NOMO-1 treated with dmso at 0.1 percent for 144 hours (cell line): ENCODE results near the gene OR1D5.
"Not testable (repeated sequence)": the region's sequence is repeated elsewhere in the genome, so short reads cannot be mapped to it uniquely, and the experiment has no call there.

ENCODE experiments used
- DNase-seq: peaks from one replicate; lab custom pipeline; 2025; ENCODE audit not compliant: unreplicated experiment; lab: John Stamatoyannopoulos, UW

OR1D5 gene

GRCh38 chr17:3032258-3033247, 30.9 kb downstream of the OR1D5 start:
- no peak for DNase-seq

- DNase-seq = not testable (repeated sequence)
These were observed 32.4 kb downstream of the OR1D5 start for GRCh38 chr17:3030852-3031470.

- no peak for DNase-seq
These were observed 33.3 kb downstream of the OR1D5 start for GRCh38 chr17:3030096-3030495.

GRCh38 chr17:3029213-3029913, 34.0 kb downstream of the OR1D5 start:
- no peak for DNase-seq

- DNase-seq = no peak
These were observed 35.4 kb downstream of the OR1D5 start for GRCh38 chr17:3027786-3028532.

- no peak for DNase-seq
These were observed 36.3 kb downstream of the OR1D5 start for GRCh38 chr17:3026856-3027751.

GRCh38 chr17:3026125-3026855, 37.1 kb downstream of the OR1D5 start:
- DNase-seq = no peak

- no peak for DNase-seq
These were observed 37.8 kb downstream of the OR1D5 start for GRCh38 chr17:3025421-3026124.

GRCh38 chr17:3024346-3024745, 39.1 kb downstream of the OR1D5 start:
- no peak for DNase-seq

GRCh38 chr17:3022197-3022596, 41.2 kb downstream of the OR1D5 start:
- DNase-seq = no peak

GRCh38 chr17:3020381-3020780, 43.0 kb downstream of the OR1D5 start:
- no peak for DNase-seq

- DNase-seq = no peak
These were observed 43.6 kb downstream of the OR1D5 start for GRCh38 chr17:3019761-3020160.

GRCh38 chr17:3017936-3018335, 45.5 kb downstream of the OR1D5 start:
- no peak for DNase-seq

GRCh38 chr17:3015890-3016289, 47.5 kb downstream of the OR1D5 start:
- DNase-seq = no peak

- DNase-seq = peak; percentile 5
These were observed 50.4 kb downstream of the OR1D5 start for GRCh38 chr17:3012926-3013581.
